GM19397 (cell line): ENCODE measurements around the gene RAB23.

Experiments
- ATAC-seq: cut with Tn5 transposase; IDR thresholded peaks from one replicate; pipeline ENCODE4 v1.9.1; 2021; ENCODE audit warnings: mild to moderate bottlenecking, moderate library complexity; ENCODE audit not compliant: unreplicated experiment

The RAB23 gene

DNA sequence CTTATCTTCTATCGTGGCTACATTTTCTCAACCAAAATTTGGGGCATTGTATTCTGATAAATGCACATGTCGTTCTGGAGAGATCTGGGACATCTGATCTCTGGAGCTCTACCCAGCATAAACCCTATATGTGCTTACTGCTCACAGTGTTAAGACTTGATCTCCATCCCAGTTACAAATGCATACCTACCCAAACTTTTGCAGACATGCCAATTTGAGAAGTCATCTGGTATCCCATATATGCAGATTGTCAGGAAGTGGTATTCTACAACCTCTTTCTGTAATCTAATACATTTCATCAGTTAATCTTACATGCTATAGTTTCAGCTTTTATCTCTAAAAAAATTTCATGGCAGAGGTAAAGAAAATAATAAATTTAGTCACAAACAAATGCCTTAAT, 38.8 kb downstream of the RAB23 start:
- ATAC-seq: no peak

DNA sequence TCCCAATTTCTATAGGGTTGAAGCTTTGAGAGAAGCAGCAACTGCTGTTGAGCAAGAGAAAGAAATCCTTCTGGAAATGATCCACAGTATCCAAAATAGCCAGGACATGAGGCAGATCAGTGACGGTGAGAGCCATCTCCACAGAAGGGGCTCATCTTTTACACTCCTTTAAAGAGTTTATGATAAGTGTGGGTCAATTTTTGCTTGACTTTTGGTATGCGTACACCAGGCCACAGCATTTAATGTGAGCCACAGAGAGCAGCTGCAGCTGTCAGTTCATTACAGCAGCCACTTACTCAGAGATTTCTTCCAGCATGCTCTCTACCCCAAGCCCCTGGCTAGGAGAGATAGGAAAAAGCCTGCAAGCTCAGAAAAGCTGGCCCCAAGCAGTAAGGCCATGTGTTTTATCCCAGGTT, 40.1 kb downstream of the RAB23 start:
- no peak for ATAC-seq

DNA sequence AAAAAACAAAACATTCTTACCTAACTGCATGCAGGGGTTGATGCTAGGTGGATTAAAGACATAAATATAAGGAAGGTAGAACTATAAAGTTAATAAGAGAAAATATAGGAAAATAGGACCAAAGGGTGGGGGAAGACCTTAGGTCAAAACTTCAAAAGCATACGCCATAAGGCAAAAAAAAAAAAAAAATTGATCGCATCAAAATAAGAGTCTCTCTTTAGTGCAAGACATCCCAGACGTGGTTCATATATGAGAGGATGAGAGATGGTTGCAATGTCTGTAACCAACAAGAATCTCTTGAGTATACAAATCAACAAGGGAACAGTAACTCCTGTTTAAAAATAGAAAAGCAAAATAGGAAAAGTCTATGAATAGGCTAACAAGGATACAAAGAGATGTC, 41.5 kb downstream of the RAB23 start:
- no peak for ATAC-seq

DNA sequence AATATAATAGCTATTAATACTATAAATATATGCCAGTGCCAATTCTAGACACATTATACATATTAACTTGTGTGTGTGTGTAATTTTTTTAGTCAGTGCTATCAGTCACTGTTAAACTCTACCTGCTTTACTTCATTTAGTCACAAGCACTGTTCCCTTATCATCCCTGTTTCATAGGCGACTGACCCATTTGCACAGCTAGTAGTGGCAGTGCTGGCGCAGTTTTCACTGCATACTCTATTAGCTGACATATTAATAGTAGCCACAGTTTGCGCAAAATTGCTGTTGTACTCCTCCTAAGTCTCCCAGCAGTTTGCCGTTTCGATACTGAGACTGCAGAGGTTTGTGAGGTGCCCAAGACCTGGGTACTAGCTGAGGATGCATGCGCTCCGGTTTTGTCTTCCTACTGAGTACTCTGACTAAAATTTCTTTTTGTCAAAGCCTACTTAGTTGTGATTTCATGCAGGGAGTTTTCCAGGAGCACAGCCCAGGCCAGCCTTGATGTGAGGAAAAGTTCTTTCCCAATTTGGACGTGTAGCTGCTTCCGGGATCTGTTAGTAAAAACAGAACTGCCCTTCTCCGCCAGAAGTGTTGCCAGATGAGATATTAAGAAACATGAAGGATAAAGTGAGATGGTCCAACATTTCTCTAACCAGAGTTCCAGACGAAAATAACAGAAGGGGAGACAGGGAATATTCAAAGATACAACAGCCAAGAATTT, 44.4 kb downstream of the RAB23 start:
- ATAC-seq: no peak

DNA sequence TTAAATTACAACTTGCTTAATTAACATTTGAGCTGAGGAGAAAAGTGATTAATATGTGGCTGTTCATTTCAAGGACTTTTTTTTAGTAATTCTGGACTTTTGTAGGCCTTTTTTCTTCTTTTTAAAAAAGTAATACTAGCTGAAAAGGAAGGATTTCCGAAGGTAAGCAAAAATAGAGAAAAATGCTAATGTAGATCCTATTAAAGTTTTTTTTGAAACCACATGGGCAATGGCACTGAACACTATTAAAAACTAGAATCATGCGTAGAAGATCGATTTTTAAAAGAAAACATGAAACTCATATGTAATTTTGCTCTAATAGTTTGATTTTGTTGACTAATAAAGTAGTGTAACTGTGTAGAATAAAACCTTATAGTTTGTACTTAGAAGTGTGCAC, 47.6 kb downstream of the RAB23 start:
- ATAC-seq: no peak

DNA sequence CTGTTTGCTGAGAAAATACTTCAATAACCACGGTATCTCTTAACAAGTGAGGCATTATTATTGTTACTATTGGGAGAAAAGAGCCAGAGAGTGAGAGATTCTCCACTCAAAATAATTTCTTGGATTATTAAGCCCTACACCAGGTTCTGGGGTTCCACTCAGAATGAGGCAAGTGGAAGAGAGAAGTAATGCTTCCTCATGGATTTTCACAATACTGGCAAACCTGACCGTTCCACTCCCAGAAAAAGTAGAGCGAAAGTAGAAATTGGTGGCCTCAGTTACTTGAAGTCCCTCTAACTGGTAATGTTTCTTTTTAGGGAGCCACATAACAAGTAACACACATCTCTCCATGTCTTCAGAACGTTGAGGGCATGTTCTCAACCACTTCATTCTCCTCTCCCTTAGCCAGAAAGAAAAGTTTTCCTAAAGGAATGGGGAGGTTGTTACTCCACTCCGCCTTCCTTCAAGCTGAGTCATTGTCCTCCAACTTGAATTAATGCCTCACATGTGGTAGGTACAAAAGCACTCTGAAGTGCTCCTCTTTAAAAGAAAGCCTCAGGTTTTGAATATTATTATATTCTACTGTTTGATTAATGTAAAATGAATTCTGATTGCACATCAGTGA, 48.1 kb downstream of the RAB23 start:
- ATAC-seq: no peak

DNA sequence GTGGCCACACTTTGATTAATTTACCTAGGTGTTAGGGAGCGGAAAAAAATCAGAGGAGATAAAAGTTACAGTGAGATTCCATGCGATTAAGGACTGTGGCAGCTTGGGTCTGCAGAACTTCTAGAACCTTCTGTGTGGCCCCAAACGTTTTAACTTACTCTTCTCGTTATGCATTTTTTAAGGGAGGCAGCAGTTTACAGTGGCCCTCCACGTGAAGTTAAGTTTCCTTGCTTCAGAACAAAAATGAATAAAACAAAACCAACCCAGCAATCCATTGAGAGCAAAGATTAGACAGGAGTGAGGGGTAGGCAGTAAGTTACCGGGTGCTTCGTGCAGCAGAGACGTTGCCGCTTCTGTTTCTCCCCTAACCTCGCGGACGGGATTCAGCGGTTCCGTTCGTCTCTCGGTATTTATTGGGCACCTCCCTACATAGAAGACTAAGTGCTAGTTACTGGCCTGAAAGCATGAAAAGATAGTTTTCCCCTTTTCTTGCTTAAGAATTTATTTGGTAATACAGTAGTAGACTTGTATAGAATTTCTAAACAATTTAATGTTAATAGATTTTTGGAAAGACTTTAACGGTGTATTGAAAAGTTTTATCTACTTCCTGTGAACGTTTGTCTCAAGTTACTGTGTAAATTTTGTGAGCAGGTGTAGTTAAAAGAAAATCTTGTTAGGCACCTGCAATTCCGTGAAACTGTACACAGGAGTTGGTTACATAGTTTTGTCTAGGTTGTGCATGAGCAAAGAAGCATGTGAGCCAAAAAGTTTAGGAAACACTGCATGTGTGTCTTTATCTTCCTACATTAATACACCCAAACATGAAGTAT, 48.8 kb downstream of the RAB23 start:
- no peak for ATAC-seq

DNA sequence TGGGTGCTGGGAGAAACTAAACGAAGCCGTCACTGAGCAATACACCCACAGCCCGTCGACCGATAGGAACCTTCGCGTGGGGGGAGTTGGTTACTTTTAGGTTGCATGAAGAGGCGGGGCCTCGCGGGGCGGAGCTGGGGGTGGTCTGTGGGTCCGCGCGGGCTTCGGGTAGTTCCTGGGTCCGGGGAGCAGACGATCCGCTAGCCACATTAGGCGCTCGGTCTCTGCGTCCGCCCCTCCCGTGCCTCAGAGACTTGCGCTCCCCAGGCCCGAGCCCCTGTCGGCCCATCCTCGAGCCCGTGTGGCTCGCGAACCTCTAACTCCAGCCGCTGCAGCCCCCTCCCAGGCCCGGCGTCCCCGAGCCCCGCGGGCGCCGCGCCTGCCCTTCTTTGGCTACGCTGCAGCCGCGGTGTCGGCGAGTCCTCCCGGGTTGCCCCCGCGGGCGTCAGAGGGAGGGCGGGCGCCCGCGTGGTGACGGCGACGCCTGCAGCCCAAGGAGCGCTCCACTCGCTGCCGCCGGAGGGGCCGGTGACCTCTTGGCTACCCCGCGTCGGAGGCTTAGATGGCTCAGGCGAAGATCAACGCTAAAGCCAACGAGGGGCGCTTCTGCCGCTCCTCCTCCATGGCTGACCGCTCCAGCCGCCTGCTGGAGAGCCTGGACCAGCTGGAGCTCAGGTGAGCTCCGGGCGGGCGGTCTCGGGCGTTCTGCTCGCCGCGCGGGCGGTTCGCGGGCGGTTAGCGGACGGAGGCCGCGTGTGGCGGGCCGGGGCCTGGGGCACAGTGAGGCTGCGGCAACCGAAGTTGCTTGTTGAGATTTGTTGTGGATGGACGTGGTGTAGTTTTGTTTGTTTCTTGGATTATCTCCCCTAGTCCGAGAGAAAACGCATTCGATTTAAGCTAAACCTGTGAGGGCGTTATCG, 49.7 kb downstream of the RAB23 start, which contains the start of gene BAG2:
BAG2 (plus strand) TSS at position 191 of the 920 bp plus-strand sequence; CDS start at position 563, 372 bp downstream.
- peak; percentile 91 for ATAC-seq

DNA sequence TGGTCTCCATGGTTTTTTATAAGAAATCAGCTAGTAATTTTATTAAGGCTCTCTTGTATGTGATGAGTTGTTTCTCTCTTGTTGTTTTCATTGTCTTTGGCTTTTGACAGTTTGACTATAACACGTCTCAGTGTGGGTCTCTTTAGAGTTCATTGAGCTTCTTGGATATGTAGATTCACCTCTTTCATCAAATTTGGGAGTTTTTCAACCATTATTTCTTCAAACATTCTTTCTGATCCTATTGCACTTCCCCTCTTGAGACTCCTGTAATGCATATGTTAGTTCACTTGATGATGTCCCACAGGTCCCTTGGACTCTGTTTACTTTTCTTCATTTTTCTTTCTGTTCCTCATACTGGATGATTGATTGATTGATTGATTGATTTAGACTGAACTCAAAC, 57.0 kb downstream of the RAB23 start:
- no peak for ATAC-seq

DNA sequence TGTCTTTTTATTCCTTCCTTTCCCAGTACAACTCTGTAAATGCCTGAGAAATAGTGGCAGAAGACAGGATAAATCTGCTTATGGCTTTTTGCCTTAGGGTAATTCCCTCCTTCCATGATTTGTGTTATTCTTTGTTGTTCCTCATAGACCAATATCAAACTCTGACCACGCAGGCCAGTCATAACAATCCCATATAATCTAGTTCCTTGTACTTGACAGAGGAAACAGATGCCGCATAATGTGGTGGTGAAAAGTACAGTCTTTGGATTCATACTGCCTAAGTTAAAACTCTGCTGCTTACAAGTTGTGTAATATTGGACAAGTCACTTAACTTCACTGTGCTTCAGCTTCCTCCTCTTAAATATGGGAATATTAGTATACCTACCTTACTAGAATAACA, 58.2 kb downstream of the RAB23 start:
- ATAC-seq: no peak

DNA sequence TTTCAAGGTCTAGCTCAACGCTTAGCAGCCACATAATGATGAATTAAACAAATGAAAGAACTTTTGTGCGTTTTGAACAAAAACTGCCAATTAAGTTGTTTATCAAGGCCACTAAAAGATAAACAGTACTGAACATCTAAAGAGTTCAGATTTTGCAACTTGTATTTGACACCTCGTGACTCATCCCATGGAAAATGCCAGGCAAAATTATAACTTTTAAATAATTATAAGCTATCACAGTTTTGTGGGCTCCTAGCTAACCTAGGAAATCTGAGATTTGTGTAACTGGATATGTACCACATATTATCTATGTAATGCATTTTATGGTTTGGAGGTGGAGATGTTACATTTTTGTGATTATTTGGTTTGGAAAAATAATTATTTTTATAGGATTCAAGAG, 59.6 kb downstream of the RAB23 start:
- no peak for ATAC-seq

DNA sequence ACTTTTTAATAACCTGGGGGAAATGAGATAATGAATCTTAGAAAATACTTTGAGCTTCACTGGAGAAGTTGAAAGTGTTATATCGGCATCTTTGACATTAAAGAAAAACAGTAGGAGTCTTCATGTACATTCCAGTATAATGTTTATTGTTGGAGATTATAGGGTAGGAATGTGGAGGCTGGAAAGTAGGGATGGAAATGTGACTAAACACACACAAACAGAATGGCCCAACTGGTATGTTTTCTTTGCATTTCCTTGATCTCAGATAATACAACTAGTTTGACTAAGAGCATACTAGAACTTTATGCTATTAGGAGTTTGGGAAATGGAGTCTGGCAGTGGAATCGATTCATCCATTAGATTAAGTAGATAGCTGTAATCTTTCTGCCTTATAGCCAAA, 60.1 kb downstream of the RAB23 start:
- ATAC-seq: no peak

DNA sequence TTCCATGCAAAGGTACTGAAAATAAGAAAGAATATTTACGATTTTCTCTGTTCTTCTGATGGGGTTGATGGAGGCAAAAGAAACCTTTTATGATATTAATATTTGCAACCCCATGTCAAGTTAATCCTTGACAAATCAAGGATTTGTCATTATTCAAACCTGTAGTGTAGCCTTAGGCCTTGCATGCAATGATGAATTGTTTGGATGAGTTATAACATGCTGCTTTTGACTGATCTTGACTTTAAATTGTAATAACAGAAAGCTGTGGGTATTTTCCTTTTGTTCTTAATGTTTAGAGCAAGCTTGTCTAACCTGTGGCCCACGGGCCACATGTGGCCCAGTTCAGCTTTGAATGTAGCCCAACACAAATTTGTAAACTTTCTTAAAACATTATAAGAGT, 63.0 kb downstream of the RAB23 start:
- ATAC-seq: no peak

DNA sequence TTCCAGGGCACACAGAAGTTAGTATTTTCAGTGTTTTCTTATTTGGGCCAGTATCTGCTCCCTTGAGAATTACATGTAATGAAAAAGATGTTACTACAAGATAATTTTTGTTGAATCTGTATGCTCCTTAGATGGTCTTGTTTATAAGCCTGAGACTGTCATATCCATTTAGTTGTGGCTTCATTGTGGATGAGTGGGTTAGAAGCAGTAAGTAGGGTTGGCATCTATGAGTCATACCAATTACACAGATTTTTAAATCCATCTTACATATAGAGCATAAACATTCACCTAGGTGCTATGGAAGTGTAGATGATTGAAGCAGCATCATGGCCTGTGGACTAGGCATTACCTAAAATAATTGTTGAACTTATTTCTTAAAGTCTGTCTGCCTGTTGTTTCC, 63.4 kb downstream of the RAB23 start:
- no peak for ATAC-seq

DNA sequence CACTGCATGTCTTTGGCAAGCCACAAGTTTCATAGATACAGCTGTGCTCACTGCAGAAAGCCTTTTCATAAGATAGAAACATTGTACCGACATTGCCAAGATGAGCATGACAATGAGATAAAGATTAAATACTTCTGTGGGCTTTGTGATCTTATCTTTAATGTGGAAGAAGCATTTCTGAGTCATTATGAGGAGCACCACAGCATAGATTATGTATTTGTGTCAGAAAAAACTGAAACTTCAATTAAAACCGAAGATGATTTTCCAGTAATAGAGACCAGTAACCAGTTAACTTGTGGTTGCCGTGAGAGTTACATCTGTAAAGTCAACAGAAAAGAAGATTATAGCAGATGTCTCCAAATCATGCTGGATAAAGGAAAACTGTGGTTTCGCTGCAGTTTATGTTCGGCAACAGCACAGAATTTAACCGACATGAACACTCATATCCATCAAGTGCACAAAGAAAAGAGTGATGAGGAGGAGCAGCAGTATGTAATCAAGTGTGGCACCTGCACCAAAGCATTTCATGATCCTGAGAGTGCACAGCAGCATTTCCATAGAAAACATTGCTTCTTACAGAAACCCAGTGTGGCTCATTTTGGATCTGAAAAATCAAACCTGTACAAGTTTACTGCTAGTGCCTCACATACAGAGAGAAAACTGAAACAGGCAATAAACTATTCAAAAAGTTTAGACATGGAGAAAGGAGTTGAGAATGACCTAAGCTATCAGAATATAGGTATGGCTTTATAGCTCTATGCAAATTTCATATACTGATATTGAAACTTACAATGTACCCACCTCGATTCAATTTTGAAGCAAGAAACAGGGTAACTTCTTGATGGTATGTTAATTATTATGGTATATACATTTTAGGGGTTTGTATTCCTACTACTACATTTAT, 73.9 kb downstream of the RAB23 start:
- no peak for ATAC-seq

DNA sequence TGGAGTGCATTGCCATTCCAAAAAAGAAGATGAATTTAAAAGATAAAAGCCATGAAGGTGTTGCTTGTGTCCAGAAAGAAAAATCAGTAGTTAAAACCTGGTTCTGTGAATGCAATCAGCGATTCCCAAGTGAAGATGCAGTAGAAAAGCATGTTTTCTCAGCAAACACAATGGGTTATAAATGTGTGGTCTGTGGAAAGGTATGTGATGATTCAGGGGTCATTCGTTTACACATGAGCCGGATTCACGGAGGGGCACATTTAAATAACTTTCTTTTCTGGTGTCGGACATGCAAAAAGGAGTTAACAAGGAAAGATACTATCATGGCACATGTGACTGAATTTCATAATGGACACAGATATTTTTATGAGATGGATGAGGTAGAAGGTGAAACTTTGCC, 74.7 kb downstream of the RAB23 start:
- ATAC-seq: no peak

DNA sequence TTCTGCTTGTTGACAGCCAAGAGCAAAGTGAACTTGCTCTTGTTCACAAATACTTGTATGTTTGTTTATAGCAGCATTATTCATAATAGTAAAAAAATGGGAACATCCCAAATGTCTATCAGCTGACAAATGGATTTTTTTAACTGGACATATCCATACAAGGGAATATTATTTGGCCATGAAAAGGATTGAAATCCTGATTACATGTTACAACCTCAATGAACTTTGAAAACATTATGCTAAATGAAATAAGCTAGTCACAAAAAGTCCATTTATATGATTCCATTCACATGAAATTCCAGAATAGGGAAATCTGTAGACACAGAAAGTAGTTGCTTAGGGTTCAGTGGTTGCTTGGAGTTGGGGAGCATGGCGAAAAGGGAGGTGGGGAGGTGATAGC, 78.4 kb downstream of the RAB23 start:
- no peak for ATAC-seq

DNA sequence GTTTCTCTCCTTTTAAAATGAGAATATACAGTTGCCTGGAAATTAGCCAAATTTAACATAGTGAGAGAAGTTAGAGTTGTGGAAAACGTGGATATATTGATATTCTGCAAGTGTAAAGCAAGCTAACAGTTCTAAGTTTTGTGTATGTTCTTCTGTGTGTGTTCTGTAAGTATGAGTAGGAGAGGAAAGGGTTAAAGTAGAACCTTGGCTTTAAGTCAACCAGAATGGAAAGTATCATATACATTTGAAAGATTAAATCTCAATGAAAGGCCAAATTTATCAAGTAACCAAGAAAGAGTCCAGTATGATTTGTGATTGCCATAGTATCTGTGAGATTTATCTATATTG, 80.0 kb downstream of the RAB23 start:
- ATAC-seq: no peak

DNA sequence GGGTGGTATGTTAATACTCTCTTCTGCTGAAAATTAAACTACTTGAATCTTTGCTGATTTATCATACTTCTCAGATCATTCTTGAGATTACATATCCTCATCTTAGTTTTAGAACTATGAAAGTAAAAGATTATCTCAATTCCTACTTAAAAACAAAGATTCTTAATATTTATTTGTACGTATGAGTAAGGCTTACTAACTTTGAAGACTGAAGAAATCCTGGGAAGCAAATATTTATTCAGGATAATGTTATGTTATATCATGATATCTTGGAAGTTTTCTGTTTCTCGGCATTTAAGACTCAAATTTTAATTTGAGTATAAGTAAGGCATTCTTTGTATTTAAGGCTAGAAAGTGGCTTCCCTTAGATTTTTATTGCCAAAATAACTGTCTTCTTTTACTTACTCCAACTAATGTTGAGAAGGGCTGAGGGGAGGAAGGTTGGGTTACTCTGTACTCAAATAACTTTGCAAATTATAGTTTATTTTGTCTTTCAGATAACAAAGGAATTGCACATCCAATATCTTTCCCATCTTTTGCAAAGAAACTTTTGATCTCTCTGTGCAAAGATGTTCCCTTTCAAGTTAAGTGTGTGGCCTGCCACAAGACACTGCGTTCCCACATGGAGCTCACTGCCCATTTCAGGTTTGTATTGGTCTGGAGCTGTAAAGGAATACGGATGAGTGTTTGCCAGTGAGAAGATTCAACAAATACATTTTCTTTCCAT, 80.5 kb downstream of the RAB23 start:
- ATAC-seq: no peak
